SH-SY5Y (cell line): ENCODE data around the gene GJD4.

ENCODE experiments used
- GATA2 ChIP-seq: IDR thresholded peaks from 2 replicates; pipeline ENCODE4 v1.6.1; 2011; ENCODE audit warnings: mild to moderate bottlenecking, low read depth, low read length
- GATA3 ChIP-seq: IDR thresholded peaks from 2 replicates; pipeline ENCODE4 v1.6.1; 2011; ENCODE audit warnings: low read depth, mild to moderate bottlenecking, low read length, moderate library complexity

- TF ChIP-seq GATA2 (no peak), GATA3 (no peak)
Observed at GRCh38 chr10:35563261-35563891, 41.8 kb upstream of the GJD4 start.
